K562 (cell line): Measurements from ENCODE around the gene OR10P1.

Source experiments
- ASH1L ChIP-seq: fragments of 450-650 bp; IDR thresholded peaks from 2 replicates; pipeline ENCODE4 v1.6.1; 2018; ENCODE audit warnings: borderline replicate concordance, mild to moderate bottlenecking, low read depth; ENCODE audit not compliant: partially characterized antibody
- POLR2A ChIP-seq: fragments of 450-650 bp; conservative IDR thresholded peaks from 2 replicates; pipeline ENCODE4 v1.6.1; 2016
- SRSF7 ChIP-seq: fragments of 200-400 bp; formaldehyde crosslinking; optimal IDR thresholded peaks from 2 replicates; pipeline ENCODE3; 2017; ENCODE audit warnings: mild to moderate bottlenecking, low read depth, low read length
- ZNF121 ChIP-seq: sonication (generic); formaldehyde crosslinking; conservative IDR thresholded peaks from 2 replicates; pipeline ENCODE4 v1.8.0; 2022; ENCODE audit warnings: missing genetic modification reagents

DNA sequence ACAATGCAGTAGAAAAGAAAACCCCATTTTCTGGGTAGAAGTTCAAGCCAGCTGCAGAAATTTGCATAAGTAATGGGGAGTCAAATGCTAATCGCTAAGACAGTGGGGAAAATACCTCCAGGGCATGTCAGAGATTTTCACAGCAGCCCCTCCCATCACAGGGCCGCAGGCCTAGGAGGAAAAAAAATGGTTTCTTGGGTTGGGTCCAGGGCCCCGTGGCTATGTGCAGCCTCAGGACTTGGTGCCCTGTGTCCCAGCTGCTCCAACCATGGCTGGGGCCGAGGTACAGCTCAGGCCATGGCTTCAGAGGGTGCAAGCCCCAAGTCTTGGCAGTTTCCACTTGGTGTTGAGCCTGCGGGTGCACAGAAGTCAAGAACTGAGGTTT is 14.6 kb downstream of the OR10P1 start:
- TF ChIP-seq ZNF121 (CRISPR knock-in tag) (no peak), ASH1L (no peak), SRSF7 (no peak), POLR2A (no peak)
